AG08396 (cell line): ENCODE data around the gene CITED1.

Source experiments
- DNase-seq: peaks from one replicate; pipeline ENCODE4 v3.0.0; 2012; ENCODE audit warnings: low spot score, mixed read lengths

The CITED1 gene

DNA sequence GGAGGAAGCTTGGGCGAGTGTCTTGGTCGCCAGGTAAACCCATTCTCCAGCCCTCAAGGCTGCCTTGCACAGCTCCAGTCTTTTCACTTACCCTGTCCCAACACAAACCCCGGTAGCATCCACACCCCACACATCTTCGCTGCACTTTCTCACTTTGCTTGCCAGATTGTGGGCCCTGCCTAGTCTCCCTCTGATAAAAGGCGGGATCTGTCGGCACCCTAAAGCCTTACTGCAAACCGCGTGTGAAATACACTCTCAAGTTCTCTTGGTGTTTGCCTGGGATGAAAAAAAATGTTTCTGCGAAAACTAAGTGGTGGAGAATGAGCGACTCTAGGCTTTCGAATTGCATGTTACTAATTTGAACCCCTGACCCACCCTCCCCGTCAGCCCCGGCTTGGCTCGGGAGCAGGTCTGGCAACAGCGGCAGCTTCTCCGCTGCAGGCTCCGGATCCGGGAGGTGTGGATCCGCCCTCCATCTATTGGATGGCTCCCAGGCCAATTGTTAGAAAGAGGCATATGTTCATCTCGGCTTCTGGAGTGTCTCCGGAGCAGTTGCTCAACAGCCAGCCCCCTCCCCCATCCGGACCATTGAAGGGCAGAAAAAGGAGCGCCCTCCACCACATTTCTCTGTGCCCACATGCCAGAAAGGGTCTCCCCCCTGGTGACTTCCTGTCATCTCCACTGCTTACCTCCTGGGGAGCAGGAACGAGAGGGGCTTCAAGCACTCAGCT lies 3.0 kb upstream of the CITED1 start:
- DNase-seq = peak; percentile 73

- DNase-seq = no peak
Observed at GRCh38 chrX:72308209-72308565, 2.5 kb upstream of the CITED1 start.

DNA sequence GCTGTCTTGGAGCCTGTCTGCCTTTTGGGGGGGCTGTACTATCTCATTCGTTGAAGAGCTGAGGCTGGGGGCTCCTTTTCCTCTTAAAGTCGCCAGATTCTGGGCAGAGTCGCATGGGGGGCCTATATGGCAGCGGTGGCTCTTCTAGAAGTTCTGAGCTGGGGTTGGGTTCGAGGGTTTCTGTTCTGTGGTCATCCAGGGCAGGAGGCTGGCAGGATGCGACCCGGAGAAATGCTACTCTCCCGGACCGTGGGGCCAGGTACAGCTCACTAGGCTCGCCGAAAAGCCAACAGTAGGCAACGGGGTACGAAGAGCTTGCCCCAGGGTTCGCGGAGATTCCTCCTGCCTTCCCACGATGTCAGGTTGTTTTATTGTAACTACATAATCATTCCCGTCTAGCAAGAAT lies 1.9 kb upstream of the CITED1 start:
- DNase-seq = no peak

GRCh38 chrX:72306851-72307645 lies 1.3 kb upstream of the CITED1 start:
- peak; percentile 77 for DNase-seq

DNA sequence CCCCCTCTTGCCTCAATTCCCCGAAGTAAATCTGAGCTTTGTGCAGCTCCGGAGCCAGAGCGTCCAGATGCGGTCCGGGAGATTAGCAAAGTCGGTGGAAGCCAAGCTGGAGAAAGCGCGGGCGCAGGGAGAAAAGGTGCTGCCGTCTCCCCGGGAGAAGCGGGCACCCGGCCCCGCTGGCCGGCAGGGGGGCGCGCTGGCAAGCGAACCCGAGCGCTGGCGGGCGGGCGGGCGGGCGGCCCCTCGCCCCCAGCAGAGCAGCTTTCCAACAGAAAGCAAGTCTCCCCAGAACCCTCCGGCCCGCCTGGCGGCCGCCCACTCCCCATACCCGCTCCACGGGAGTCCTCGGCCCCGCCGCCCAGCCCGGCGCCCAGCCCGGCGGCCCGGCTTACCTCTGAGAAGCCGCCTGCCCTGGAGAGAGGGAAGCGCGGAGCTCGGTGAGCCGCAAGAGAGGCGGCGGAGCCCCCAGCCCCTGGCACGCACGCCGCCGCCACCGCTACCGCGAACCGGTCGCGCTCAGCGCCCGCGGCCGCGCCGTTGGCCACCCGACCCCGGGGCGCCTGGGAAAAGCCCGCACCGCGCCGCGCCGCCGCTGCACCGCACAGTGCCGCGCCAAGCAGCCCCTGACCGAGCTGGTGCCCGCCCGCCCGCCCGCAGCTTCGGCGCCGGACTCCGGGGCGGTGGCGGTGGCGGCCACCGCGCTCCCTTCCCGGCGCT lies 529 bp upstream of the CITED1 start:
- no peak for DNase-seq

- DNase-seq = no peak
Observed at GRCh38 chrX:72304877-72305276, 837 bp downstream of the CITED1 start.

- no peak for DNase-seq
Observed at GRCh38 chrX:72301781-72302180, 3.9 kb downstream of the CITED1 start.

GRCh38 chrX:72299891-72300630 lies 5.7 kb downstream of the CITED1 start:
- DNase-seq = no peak

DNA sequence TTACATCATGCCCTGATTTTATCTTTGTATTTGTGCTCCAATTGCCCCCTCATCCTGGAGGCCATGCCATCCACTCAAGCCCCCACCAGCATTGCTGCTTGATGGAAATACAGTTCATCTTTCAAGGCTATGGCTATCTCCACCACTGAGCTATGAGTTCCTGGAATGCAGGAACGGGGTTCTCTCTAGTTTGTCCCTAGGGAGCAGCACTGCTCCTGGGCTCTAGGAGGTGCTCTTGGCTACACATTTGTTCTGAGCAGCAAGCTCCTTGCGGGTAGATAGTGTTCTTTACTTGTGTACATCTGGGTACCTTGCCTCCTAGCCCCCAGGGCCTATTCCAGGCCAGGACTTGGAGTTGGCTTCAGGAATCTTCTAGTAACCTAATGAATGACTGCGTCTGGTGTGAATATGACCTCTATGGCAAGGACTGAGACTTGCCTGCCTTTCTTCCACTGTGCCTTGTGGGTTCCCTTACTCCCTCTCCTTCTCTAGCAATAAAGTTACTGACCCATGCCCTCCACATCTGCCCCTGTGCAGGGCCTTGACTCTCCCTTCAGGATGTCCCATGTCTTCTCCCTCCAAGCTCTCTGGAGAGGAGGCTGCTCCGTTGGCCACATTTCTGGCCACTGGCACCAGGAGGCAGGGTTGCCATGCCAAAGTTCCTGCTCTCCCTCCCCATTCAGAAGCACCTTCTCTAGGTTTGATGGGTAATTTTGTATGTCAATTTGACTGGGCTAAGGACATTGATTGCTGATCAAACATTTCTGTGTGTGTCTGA lies 7.6 kb downstream of the CITED1 start:
- no peak for DNase-seq

DNA sequence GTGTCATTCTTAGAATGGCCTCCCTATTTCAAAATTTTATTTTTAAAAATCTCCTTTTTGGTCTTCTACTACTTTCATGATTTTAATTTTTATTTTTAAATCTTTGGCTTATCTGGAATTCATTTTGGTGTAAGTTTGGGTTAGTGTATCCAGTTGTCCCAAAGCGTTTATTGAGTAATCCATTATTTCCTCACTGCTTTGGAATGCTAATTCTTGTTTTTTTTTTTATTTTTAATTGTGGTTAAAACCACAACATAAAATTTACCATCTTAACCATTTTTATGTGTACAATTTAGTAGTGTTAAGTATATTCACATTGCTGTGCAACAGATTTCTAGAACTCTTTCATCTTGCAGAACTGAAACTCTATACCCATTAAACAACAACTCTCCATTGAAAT lies 8.7 kb downstream of the CITED1 start:
- no peak for DNase-seq

DNA sequence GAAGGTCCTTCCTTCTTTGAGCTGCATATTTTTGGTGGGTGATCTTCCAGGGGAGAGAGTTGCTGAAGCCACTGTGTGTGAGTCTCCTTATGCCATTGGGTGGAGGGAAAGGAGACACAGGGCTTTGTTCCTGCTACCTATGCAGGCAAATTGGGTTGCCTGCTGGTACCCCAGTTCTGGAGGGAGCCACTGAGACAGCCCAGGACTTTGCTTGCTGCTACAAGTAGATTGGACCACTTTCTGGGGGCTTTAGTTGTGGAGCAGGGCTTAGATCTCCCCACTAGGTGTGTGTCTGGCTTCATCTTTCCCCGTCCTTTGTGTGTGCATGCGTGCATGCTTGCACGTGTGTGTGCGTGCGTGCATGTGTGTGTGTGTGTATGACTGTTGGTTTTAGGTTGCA lies 10.0 kb downstream of the CITED1 start:
- DNase-seq = no peak

- DNase-seq = no peak
Observed at GRCh38 chrX:72294497-72294896, 11.2 kb downstream of the CITED1 start.

GRCh38 chrX:72282302-72282701 lies 23.4 kb downstream of the CITED1 start:
- DNase-seq = no peak

- no peak for DNase-seq
Observed at GRCh38 chrX:72280321-72280845, 25.3 kb downstream of the CITED1 start.

GRCh38 chrX:72276478-72276953 lies 29.2 kb downstream of the CITED1 start:
- no peak for DNase-seq

DNA sequence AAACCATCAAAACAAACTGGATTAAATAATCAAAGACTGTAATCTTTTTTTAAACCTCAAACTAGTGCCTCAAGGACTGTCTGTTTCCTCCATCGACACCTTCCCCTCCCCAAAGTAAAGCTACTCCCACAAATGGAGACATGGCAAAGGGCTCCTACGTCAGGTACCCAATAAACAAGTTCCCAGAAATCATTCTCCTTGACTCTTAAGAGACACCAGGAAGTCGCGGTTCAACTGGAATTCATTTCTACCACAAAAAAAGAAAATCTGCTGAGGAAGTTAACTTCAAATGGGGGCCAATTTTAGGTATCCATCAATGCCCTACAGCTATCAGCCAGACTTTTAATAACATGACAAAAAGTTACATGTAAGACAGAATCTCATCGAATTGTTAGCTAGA lies 31.2 kb downstream of the CITED1 start:
- no peak for DNase-seq

DNA sequence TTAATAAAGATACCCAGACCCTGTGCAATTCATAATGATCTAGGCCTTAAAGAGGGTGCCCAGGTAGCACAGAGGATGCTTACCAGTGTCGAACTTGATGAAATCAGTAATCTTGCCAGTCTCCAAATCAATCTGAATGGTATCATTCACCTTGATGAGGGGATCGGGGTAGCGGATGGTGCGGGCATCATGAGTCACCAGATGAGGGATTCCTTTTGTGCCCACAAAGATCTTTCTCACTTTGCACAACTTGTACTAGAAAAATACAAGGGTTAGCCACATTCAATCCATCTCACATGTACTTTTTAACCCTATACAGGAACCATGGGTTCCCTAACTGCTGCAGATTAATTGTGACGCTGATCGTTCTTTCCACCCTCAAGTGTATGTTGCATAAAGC lies 32.0 kb downstream of the CITED1 start:
- DNase-seq = no peak

DNA sequence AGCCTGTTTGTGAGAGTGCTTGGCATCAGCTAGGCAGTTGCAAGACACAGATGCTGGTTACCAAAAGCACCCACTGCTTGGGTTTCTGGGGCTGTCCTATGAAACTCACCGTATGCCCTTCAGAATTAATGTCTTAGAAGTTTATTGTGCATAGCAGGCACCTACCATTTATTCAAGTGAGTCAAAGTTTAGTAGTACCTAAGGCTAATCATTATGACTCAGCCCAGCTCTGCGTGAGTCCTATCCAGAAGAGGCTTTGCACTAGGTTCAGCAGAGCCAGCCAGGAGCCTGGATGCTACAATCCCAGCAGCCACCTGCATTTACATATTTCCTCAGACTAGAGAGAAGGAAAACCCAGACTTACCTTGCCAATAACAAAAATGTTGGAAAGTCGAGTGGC lies 32.8 kb downstream of the CITED1 start:
- no peak for DNase-seq

GRCh38 chrX:72271812-72272211 lies 33.9 kb downstream of the CITED1 start:
- DNase-seq = no peak

DNA sequence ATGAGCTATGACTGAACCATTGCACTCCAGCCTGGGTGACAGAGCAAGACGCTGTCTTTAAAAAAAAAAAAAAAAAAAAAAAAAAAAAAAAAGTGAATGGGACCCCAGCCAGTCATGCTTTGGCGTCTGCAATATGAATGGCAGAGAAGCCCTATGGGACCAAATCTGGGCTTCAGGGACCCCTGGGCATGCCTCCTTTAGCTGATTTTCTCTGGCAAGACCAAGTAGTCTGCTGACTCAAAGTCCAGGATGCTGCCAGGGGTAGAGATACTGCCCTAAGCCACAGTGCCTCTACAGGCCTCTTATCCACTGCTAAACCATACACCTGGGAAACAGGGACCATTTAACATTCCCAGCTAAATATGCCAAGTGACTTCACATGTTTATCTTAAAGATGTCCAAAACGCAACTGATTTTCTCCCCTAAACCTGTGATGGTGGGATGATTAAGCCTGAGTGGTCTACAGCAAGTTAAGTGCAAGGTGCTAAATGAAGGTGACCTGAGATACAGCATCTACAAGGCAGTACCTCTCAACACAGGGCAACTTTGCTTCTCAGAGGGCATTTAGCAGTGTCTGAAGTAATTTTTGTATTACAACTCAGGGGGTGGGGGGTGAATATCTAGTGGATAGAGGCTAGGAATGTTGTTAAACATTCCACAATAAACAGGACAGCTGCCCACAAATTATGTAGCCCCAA lies 34.5 kb downstream of the CITED1 start:
- DNase-seq = no peak
